ENCODE measurements around the gene FRS2.

DNA sequence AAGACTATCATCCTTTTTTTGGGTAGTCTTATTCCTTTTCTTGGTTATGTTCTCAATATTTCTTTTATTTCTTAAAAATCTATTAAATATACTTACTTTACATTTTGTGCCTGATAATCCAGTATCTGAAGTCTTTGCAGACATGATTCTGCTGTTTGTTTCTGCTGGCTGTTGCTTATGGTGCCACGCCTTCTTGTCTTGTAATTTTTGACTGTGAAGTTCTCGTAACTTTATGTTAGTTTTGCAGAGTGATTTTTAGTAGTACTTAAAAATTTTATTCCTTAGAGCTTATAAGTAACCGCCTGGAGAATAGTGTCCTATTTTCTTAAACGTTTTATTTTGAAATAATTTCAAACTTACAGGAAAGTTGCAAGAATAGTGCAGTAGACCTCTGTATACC, 10.5 kb downstream of the FRS2 start:
- TF ChIP-seq, protein P1, sequence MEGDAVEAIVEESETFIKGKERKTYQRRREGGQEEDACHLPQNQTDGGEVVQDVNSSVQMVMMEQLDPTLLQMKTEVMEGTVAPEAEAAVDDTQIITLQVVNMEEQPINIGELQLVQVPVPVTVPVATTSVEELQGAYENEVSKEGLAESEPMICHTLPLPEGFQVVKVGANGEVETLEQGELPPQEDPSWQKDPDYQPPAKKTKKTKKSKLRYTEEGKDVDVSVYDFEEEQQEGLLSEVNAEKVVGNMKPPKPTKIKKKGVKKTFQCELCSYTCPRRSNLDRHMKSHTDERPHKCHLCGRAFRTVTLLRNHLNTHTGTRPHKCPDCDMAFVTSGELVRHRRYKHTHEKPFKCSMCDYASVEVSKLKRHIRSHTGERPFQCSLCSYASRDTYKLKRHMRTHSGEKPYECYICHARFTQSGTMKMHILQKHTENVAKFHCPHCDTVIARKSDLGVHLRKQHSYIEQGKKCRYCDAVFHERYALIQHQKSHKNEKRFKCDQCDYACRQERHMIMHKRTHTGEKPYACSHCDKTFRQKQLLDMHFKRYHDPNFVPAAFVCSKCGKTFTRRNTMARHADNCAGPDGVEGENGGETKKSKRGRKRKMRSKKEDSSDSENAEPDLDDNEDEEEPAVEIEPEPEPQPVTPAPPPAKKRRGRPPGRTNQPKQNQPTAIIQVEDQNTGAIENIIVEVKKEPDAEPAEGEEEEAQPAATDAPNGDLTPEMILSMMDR (conservative IDR thresholded peaks at IDR 0.05; ENCODE audit: low read depth, low read length): no peak
- no peak for TF ChIP-seq EZH2 (IDR thresholded peaks at IDR 0.05; ENCODE audit: low read length, unreplicated experiment)
- TF ChIP-seq EZH2phosphoT487 (IDR thresholded peaks at IDR 0.05; ENCODE audit: borderline replicate concordance, low read length): no peak

Measured in PC-3 (cell line).